ENCODE results near the gene IRF9.
A peak's percentile ranks its signal among the peaks of the same experiment; 100 is the strongest.

IRF9 gene

DNA sequence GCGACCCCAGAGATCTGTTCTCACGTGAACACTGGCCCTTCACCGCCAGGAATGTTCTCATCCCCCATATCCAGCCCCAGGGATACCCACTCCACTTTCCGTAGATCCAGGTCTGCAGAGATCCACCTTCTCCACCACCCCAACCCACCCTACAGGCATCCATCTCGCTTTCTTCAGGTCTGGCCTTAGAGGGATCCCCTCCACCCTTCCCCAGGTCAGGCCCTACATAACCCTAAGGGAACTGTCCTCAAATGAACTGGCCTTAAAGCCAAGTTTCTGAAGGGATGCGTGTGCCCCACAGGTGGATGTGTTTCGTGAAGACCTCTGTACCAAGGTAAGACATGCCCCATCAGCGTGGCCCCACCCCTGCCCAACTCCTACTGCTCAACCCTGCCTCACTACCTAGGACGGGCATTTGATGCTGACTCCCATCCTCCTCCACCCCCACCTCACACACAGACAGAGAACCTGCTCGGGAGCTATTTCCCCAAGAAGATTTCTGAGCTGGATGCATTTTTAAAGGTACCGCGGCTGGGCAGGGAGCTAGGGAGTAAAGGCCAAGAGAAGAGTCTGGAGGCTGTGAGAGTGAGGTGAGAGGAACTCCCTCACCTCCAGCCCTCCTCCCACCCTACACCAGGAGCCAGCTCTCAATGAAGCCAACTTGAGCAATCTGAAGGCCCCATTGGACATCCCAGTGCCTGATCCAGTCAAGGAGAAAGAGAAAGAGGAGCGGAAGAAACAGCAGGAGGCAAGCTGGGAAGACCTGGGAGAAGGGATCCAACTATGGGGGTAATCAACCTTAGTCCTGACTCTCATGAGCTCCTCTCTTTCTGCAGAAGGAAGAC lies 24.2 kb upstream of the IRF9 start:
- peaks cover 20% of the 10 kb centered on the region for H3K36me3 Mint-ChIP-seq
- H3K4me3 Mint-ChIP-seq: peak overlapping the region; percentile 92

DNA sequence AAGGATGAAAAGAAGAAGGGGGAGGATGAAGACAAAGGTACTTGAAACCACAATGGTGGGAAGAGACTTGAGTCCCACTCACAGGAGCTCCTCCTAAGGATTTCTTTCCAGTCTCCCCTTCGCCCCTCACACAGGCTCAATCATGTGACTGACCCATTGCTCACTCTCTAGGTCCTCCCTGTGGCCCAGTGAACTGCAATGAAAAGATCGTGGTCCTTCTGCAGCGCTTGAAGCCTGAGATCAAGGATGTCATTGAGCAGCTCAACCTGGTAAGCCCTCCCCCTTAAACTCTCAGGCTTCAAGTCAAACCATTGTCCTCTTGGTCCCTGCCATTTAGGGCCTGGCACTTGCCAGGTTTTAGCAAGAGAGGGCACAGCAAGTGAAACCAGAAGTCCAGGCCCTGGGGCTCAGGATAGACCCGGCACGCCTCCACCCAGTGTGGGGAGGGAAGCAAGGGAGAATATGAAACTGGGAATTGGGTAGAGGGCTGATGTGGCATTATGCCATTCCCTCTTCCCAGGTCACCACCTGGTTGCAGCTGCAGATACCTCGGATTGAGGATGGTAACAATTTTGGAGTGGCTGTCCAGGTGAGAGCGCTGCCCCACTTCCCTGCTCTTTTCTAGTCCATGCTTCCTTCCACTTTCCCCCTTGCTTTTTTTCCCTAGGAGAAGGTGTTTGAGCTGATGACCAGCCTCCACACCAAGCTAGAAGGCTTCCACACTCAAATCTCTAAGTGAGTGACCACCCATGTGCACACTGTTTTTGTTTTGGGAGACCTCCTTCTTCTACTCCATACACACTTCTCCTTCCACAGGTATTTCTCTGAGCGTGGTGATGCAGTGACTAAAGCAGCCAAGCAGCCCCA lies 23.3 kb upstream of the IRF9 start:
- DNase-seq (ENCODE audit: low spot score in 2 of 2) (no peak), ATAC-seq (ENCODE audit: low read depth) (no peak)
- Mint-ChIP-seq H3K27me3 (no peaks in the 10 kb centered on the region), H3K27ac (no peak overlapping the region), H3K9me3 (no peaks in the 10 kb centered on the region), H3K36me3 (peaks cover 20% of the 10 kb centered on the region), H3K4me3 (peak overlapping the region; percentile 44), H3K4me1 (peaks cover 42% of the 10 kb centered on the region)

More for the DNA sequence above, 24.2 kb upstream of the IRF9 start:
- H3K27ac Mint-ChIP-seq: peak overlapping the region; percentile 98
- peaks cover 45% of the 10 kb centered on the region for H3K4me1 Mint-ChIP-seq
- DNase-seq (ENCODE audit: low spot score in 2 of 2) (no peak), ATAC-seq (ENCODE audit: low read depth) (no peak)
- H3K9me3 Mint-ChIP-seq: no peaks in the 10 kb centered on the region
- no peaks in the 10 kb centered on the region for H3K27me3 Mint-ChIP-seq

DNA sequence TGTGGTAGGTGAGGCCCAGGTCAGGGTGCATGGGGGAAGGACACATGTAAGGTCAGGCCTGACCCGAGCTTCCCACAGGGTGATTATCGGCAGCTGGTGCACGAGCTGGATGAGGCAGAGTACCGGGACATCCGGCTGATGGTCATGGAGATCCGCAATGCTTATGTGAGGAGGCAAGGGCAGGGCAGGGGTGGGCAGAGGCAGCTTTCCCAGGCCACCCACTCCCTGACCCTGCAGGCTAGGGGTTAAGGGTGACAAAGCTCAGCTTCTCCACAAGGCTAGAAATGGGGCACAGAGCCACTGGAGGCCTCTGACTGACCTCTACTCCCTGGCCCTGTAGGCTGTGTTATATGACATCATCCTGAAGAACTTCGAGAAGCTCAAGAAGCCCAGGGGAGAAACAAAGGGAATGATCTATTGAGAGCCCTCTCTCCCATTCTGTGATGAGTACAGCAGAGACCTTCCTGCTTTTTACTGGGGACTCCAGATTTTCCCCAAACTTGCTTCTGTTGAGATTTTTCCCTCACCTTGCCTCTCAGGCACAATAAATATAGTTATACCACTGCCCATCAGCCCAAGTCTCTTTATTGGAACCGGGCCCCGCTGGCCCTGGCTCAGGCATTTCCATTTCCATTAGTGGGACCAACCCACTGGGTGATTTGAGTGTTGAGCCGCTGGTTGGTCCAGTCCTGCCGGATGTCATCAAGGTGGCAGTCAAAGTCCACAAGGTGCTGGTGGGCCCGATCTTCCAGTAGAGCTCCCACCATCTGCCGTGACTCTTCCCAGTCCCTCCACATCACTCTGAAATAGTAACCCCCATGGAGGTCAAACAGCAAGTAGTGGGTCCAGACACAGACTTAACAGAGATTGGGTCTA lies 22.4 kb upstream of the IRF9 start:
- Mint-ChIP-seq H3K4me3 (peak overlapping the region; percentile 41), H3K4me1 (peaks cover 43% of the 10 kb centered on the region), H3K36me3 (peaks cover 24% of the 10 kb centered on the region), H3K9me3 (no peaks in the 10 kb centered on the region), H3K27me3 (no peaks in the 10 kb centered on the region), H3K27ac (peak overlapping the region; percentile 22)
- DNase-seq (ENCODE audit: low spot score in 2 of 2) (no peak), ATAC-seq (ENCODE audit: low read depth) (no peak)

DNA sequence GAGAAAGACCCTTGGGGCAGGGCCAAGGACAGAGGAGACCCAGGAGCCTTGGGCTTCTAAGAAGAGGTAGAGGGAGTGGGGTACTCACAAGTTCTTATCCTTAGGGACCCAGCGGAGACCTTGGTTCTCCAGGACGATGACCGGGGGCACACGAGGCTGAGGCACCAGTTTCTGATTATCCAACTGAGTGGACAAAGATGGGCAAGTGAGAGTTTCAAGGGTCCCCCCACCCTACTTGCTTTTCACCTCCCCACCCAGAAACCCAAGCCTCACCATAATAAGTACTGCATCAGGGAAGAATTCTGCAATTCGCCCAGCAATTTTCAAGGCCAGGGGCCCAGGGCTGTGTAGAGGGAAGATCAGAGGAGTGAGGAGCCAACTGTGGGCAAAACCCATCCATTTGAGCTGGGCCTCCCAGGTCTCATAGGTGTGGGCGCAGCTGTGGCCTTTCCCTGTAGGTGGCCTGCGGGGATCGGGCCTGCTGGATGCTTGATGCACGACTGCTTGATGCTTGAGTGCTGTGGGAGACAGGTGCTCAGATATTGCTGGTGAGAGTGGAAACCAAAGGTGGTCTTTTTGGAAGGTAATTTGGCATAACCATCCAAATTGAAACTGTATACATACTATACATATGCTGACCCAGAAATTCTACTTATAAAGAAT lies 21.7 kb upstream of the IRF9 start:
- H3K4me3 Mint-ChIP-seq: peak overlapping the region; percentile 41
- H3K27ac Mint-ChIP-seq: peak overlapping the region; percentile 22
- no peaks in the 10 kb centered on the region for H3K9me3 Mint-ChIP-seq
- peaks cover 27% of the 10 kb centered on the region for H3K36me3 Mint-ChIP-seq
- DNase-seq (ENCODE audit: low spot score in 2 of 2) (no peak), ATAC-seq (ENCODE audit: low read depth) (no peak)
- H3K4me1 Mint-ChIP-seq: peaks cover 46% of the 10 kb centered on the region
- H3K27me3 Mint-ChIP-seq: no peaks in the 10 kb centered on the region

DNA sequence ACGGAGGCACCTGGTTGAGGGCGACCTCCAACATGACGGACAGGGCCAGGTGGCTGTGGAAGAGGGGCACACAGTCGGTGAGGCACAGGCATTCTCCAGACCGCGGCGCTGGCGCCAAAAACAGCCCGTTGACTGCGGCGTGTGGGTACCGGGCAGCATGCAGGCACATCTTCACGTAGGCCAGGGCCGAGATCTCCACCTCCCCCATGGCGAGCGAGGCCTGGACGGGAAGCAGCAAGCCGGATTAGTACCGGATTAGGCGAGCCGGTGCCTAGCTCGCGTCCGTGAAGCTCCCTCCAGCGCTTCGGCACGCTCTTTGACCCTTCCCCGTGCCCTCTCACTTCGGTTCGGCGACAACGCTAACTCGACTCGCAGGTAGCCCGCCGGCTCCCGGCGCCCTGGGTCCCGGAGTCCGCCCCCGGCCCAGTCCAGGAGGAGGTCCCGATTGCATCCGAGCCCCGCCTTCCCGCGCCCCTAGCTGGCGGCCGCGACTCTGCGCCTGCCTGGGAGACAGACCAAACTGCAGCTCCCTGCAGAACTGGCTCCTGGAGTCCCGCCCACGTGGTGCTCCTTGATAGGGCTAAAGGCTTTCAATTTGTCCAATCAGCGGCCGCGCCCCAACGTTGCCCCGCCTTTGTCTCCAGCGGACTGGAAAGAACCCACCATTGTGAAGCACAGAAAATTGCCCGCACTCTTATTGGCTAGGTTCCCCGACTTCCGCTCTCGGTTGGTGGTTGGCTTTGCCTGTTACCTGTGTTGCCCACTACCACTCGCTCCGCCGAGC lies 19.8 kb upstream of the IRF9 start, which contains the start of gene EMC9:
Gene EMC9 (minus strand): TSS at position 495 of the 784 bp plus-strand sequence. CDS start 287 bp downstream, at position 208.
- Mint-ChIP-seq H3K36me3 (peaks cover 31% of the 10 kb centered on the region), H3K4me1 (peaks cover 53% of the 10 kb centered on the region), H3K9me3 (no peaks in the 10 kb centered on the region), H3K27me3 (no peaks in the 10 kb centered on the region), H3K4me3 (peak within 1 kb of the TSS; percentile 87), H3K27ac (peak within 1 kb of the TSS; percentile 85)
- ATAC-seq (ENCODE audit: low read depth) (peak; percentile 87), DNase-seq (ENCODE audit: low spot score in 2 of 2) (peak; percentile 89 to 97)

DNA sequence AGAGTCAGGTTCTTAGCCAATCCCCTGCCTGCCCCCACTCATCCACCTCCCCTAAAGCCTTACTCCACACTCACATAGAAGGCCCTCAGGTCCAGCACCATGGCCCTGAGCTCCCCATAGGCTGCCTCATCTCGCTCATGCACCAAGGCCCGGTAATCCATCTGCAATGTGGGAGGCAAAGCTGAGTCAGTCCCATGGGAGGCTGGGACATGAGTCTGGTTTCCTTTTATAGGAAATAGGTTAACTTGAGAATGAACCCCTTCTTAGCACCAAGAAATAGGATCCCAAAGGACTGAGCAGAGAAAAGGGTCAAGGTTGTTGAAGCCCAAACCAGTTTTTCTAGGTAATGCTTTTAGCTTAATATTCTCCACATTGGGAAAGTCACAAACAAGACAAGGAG lies 17.6 kb upstream of the IRF9 start:
- ATAC-seq (ENCODE audit: low read depth) (no peak), DNase-seq (ENCODE audit: low spot score in 2 of 2) (no peak)
- H3K9me3 Mint-ChIP-seq: no peaks in the 10 kb centered on the region
- H3K27ac Mint-ChIP-seq: no peak overlapping the region
- peaks cover 52% of the 10 kb centered on the region for H3K4me1 Mint-ChIP-seq
- no peaks in the 10 kb centered on the region for H3K27me3 Mint-ChIP-seq
- peaks cover 24% of the 10 kb centered on the region for H3K36me3 Mint-ChIP-seq
- H3K4me3 Mint-ChIP-seq: no peak overlapping the region

DNA sequence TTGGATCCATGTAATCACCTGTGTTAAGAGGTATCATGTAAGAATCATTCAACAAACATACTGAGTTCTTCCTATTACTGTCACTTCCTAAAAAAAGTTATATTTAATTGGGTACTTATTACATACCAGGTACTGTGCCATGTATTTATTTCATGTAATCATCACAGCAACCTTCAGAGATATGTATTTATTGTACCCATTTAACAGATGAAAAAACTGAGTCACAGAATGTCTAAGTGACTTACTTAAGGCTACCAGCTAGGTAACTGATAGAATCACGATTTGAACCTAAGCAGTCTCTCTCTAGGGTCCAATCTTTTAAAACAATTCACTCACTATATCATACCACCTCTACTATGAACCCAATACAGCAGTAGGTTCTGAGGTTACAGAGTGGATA lies 16.6 kb upstream of the IRF9 start:
- H3K36me3 Mint-ChIP-seq: peaks cover 16% of the 10 kb centered on the region
- peak overlapping the region; percentile 5 for H3K4me3 Mint-ChIP-seq
- ATAC-seq (ENCODE audit: low read depth): no peak
- H3K27me3 Mint-ChIP-seq: no peaks in the 10 kb centered on the region
- no peak for DNase-seq (ENCODE audit: low spot score in 2 of 2)
- peak overlapping the region; percentile 17 for H3K27ac Mint-ChIP-seq
- H3K9me3 Mint-ChIP-seq: no peaks in the 10 kb centered on the region
- peaks cover 51% of the 10 kb centered on the region for H3K4me1 Mint-ChIP-seq

DNA sequence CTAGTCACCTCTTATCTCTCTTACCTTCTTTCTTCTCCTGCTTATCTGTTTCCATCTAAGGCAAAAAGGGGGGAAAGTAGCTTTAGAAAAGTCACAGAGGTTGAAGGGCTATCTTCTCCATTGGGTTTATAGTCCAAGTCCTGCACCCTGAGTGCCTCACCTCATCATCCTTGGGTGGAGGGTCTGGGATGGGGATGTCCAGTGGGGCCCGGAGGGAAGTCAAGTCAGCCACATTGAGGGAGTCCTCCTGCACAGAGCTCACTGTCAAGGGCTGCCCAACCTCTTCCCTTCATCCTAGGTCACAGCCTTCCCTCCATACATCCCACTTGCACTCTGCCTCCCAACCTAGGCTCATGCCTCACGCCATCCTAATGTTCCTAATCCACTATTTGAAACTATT lies 15.8 kb upstream of the IRF9 start:
- H3K4me3 Mint-ChIP-seq: peak overlapping the region; percentile 99
- peak overlapping the region; percentile 89 for H3K27ac Mint-ChIP-seq
- H3K4me1 Mint-ChIP-seq: peaks cover 52% of the 10 kb centered on the region
- H3K36me3 Mint-ChIP-seq: peaks cover 14% of the 10 kb centered on the region
- ATAC-seq (ENCODE audit: low read depth) (no peak), DNase-seq (ENCODE audit: low spot score in 2 of 2) (no peak)
- no peaks in the 10 kb centered on the region for H3K9me3 Mint-ChIP-seq
- H3K27me3 Mint-ChIP-seq: no peaks in the 10 kb centered on the region

DNA sequence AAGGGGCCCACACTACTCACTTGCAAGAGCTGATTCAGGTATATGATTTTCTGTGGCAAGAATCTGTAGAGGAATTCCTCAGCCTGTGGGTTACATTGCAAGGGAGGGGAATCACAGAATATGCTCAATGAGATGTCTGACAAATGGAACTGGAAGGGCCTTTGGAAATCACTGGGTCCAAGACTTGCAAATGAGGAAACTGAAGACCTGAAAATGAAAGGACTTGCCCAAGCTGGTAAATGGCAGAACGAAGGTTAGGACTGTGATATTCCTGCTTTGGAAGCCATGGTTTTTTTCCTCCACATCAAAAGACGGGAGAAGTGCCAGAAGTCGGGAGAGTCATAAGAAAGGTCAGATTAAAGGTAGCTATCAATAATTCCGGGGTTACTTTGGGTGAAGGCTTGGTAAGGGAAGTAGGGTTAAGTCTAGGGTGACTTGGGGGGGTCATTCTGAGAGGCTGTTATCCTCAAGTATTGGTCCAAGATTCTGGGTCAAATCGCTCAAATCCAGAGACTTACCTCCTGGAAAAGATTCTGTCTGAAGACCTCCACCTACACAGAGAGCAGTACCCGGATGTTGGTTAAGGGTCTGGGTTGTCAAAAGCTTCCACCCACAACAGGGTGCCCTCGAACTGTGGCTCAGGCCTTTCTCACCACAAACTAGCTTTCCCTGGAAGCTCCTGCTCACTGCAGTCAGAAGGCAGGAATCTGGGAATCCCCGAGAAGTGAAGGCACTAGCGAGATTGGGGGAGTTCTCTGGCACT lies 15.2 kb upstream of the IRF9 start:
- peak overlapping the region; percentile 89 for H3K27ac Mint-ChIP-seq
- no peaks in the 10 kb centered on the region for H3K27me3 Mint-ChIP-seq
- no peak for DNase-seq (ENCODE audit: low spot score in 2 of 2)
- no peak for ATAC-seq (ENCODE audit: low read depth)
- peak overlapping the region; percentile 99 for H3K4me3 Mint-ChIP-seq
- H3K4me1 Mint-ChIP-seq: peaks cover 51% of the 10 kb centered on the region
- H3K36me3 Mint-ChIP-seq: peaks cover 19% of the 10 kb centered on the region
- H3K9me3 Mint-ChIP-seq: no peaks in the 10 kb centered on the region

DNA sequence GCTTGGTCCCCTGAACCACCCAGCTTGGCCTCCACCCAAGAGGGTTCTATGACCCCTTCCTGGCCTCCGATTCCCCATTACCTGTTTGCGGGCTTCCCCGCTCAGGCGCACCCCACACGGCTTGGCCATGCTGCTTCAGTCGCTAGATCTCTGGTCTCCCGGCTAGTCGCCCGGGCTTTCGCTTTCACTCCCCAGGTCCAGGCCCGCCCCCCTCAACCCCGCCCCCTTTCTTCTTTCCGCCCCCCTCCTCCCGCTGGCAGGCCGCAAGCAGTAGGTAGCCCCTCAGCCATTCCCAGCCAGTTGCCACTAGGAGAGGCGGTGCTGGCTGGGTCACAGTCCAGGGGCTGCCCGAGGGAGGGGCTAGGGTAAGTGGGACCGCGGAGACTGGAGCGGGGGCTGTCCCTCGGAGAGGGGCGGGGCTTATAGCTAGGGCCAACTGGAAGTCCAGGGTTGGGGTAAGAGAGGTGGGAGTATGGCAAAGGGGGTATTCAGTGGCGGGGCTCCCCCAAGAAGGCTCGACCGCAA lies 14.6 kb upstream of the IRF9 start, which contains the start of gene PSME2:
Gene PSME2 (minus strand): TSS at position 158 of the 525 bp plus-strand sequence. CDS start 29 bp downstream, at position 129.
- peaks cover 51% of the 10 kb centered on the region for H3K4me1 Mint-ChIP-seq
- DNase-seq (ENCODE audit: low spot score in 2 of 2) (peak in 1 of 2 donors; percentile 83), ATAC-seq (ENCODE audit: low read depth) (peak; percentile 59)
- H3K36me3 Mint-ChIP-seq: peaks cover 22% of the 10 kb centered on the region
- peak within 1 kb of the TSS; percentile 99 for H3K4me3 Mint-ChIP-seq
- H3K27me3 Mint-ChIP-seq: no peaks in the 10 kb centered on the region
- peak within 1 kb of the TSS; percentile 89 for H3K27ac Mint-ChIP-seq
- no peaks in the 10 kb centered on the region for H3K9me3 Mint-ChIP-seq

DNA sequence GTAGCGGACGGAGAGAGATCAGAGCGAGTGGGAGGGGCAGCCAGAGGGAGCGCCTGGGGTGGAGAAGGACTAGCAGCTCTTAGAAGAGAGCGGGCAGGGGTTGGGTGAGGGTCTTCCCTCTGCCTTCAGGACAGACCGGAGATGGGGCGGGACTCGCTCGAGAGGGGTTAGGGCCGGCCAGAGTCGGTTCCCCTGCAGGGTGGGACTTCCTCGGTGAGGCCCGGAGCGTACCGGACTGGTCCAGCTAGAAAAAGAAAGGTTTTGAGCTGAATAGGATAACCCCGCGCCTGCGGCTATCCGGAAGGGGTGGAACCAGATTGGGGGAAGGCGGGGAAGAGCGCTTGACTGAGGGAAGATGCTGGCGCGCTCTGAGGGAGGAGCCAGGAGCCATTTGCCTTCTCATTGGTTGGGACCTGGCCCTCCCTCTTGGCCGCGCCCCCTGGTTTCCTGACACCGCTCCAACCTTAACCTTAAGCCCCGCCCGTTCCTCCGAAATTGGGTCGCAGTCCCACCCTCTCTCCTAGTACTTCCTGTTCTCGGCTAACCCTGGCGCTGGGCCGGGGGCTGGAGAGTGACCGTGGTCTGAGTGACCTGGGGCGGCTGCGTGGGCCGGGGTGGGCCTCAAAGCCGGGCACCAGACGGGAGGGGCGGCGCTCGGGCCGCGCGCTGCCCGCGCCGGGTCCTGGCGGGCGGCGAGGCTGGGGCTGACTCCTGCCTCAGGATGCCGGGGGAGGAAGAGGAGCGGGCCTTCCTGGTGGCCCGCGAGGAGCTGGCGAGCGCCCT lies 13.9 kb upstream of the IRF9 start, which contains the start of gene RNF31:
Gene RNF31 (plus strand): TSS at position 521 of the 783 bp plus-strand sequence. CDS start 201 bp downstream, at position 722.
- ATAC-seq (ENCODE audit: low read depth) (peak; percentile 83), DNase-seq (ENCODE audit: low spot score in 2 of 2) (peak; percentile 90 to 95)
- Mint-ChIP-seq H3K27me3 (no peaks in the 10 kb centered on the region), H3K4me1 (peaks cover 47% of the 10 kb centered on the region), H3K4me3 (peak within 1 kb of the TSS; percentile 99), H3K9me3 (no peaks in the 10 kb centered on the region), H3K27ac (peak within 1 kb of the TSS; percentile 89), H3K36me3 (peaks cover 25% of the 10 kb centered on the region)
